Measurements from ENCODE around the gene CCDC122. TPM values are rescaled to one million over a fixed set of nuclear protein-coding genes. Genes with fewer than 3 reads are reported as not detected.

Gene CCDC122
- polyA plus RNA-seq, 2 of the 4 experiments (the other 2 are of a cell fraction), result 2.6 to 4.3 TPM

GRCh38 chr13:43883631-43884030 is 4.1 kb upstream of the CCDC122 start:
- POLR2A ChIA-PET, result no interaction called here

GRCh38 chr13:43881580-43881979 is 2.0 kb upstream of the CCDC122 start:
- CTCF ChIA-PET, result interaction anchor here (0.6 to 0.7 kb wide), 2 partner anchors 1286 to 1293 kb away, joined by 3 read pairs; no protein-coding TSS in a partner anchor
- no peak overlapping the region for H3K27ac ChIP-seq
- no peak for DNase-seq (ENCODE audit: low read depth in 1 of 2, low spot score in 1 of 2)
- H3K4me1 ChIP-seq, result peaks cover 11% of the 10 kb centered on the region; the same call in 2 of the 3 replicates
- ATAC-seq, result no peak
- no peaks in the 10 kb centered on the region for H3K9me3 ChIP-seq
- H3K4me2 ChIP-seq, result no peak overlapping the region
- POLR2A ChIA-PET, result no interaction called here
- FAIRE-seq, result no peak
- H3K4me3 ChIP-seq, result no peak overlapping the region
- TF ChIP-seq, protein P1, sequence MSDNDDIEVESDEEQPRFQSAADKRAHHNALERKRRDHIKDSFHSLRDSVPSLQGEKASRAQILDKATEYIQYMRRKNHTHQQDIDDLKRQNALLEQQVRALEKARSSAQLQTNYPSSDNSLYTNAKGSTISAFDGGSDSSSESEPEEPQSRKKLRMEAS (IDR thresholded peaks at IDR 0.05), result no peak
- TF ChIP-seq MAFK (IDR thresholded peaks at IDR 0.05; ENCODE audit: partially characterized antibody) (peak; percentile 65), TP53 (CRISPR knock-in tag; IDR thresholded peaks at IDR 0.05) (no peak)

More at GRCh38 chr13:43883631-43884030, 4.1 kb upstream of the CCDC122 start:
- Histone ChIP-seq H3K4me1 (no peaks in the 10 kb centered on the region; the same call in 2 of the 3 replicates), H3K4me3 (no peak overlapping the region), H3K4me2 (no peak overlapping the region), H3K9me3 (no peaks in the 10 kb centered on the region), H3K27ac (no peak overlapping the region)
- 88% methylated on average over 3 of the region's 3 CpGs for WGBS (ENCODE audit: missing lambda C conversion rate)
- TF ChIP-seq, protein P2, sequence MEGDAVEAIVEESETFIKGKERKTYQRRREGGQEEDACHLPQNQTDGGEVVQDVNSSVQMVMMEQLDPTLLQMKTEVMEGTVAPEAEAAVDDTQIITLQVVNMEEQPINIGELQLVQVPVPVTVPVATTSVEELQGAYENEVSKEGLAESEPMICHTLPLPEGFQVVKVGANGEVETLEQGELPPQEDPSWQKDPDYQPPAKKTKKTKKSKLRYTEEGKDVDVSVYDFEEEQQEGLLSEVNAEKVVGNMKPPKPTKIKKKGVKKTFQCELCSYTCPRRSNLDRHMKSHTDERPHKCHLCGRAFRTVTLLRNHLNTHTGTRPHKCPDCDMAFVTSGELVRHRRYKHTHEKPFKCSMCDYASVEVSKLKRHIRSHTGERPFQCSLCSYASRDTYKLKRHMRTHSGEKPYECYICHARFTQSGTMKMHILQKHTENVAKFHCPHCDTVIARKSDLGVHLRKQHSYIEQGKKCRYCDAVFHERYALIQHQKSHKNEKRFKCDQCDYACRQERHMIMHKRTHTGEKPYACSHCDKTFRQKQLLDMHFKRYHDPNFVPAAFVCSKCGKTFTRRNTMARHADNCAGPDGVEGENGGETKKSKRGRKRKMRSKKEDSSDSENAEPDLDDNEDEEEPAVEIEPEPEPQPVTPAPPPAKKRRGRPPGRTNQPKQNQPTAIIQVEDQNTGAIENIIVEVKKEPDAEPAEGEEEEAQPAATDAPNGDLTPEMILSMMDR (IDR thresholded peaks at IDR 0.05), result no peak
- no peak for TF ChIP-seq JUN (IDR thresholded peaks at IDR 0.05)
- TF ChIP-seq, protein P3, sequence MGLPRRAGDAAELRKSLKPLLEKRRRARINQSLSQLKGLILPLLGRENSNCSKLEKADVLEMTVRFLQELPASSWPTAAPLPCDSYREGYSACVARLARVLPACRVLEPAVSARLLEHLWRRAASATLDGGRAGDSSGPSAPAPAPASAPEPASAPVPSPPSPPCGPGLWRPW (IDR thresholded peaks at IDR 0.05), result no peak
- no peak for TF ChIP-seq CBX2 (IDR thresholded peaks at IDR 0.05; ENCODE audit: borderline replicate concordance, low read depth)
- no peak for TF ChIP-seq GATA3 (IDR thresholded peaks at IDR 0.05; ENCODE audit: borderline replicate concordance)
- TF ChIP-seq POLR2AphosphoS2 (conservative IDR thresholded peaks at IDR 0.05; ENCODE audit: low read length), result no peak
- no peak for TF ChIP-seq ESRRA (IDR thresholded peaks at IDR 0.05; ENCODE audit: borderline replicate concordance, low read length)
- TF ChIP-seq ZNF302 (CRISPR knock-in tag; IDR thresholded peaks at IDR 0.05), result no peak
- TF ChIP-seq, protein P4, sequence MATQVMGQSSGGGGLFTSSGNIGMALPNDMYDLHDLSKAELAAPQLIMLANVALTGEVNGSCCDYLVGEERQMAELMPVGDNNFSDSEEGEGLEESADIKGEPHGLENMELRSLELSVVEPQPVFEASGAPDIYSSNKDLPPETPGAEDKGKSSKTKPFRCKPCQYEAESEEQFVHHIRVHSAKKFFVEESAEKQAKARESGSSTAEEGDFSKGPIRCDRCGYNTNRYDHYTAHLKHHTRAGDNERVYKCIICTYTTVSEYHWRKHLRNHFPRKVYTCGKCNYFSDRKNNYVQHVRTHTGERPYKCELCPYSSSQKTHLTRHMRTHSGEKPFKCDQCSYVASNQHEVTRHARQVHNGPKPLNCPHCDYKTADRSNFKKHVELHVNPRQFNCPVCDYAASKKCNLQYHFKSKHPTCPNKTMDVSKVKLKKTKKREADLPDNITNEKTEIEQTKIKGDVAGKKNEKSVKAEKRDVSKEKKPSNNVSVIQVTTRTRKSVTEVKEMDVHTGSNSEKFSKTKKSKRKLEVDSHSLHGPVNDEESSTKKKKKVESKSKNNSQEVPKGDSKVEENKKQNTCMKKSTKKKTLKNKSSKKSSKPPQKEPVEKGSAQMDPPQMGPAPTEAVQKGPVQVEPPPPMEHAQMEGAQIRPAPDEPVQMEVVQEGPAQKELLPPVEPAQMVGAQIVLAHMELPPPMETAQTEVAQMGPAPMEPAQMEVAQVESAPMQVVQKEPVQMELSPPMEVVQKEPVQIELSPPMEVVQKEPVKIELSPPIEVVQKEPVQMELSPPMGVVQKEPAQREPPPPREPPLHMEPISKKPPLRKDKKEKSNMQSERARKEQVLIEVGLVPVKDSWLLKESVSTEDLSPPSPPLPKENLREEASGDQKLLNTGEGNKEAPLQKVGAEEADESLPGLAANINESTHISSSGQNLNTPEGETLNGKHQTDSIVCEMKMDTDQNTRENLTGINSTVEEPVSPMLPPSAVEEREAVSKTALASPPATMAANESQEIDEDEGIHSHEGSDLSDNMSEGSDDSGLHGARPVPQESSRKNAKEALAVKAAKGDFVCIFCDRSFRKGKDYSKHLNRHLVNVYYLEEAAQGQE (IDR thresholded peaks at IDR 0.05), result no peak
- no peak for TF ChIP-seq POLR2A (IDR thresholded peaks at IDR 0.05; ENCODE audit: low read length)
- TF ChIP-seq KDM1A (IDR thresholded peaks at IDR 0.05; ENCODE audit: low read depth), result no peak
- TF ChIP-seq NR3C1 (IDR thresholded peaks at IDR 0.05), result no peak
- TF ChIP-seq, protein P5, sequence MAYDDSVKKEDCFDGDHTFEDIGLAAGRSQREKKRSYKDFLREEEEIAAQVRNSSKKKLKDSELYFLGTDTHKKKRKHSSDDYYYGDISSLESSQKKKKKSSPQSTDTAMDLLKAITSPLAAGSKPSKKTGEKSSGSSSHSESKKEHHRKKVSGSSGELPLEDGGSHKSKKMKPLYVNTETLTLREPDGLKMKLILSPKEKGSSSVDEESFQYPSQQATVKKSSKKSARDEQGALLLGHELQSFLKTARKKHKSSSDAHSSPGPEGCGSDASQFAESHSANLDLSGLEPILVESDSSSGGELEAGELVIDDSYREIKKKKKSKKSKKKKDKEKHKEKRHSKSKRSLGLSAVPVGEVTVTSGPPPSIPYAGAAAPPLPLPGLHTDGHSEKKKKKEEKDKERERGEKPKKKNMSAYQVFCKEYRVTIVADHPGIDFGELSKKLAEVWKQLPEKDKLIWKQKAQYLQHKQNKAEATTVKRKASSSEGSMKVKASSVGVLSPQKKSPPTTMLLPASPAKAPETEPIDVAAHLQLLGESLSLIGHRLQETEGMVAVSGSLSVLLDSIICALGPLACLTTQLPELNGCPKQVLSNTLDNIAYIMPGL (CRISPR knock-in tag; IDR thresholded peaks at IDR 0.05; ENCODE audit: borderline replicate concordance), result no peak
- no peak for TF ChIP-seq ZC3H11A (IDR thresholded peaks at IDR 0.05)
- TF ChIP-seq FOSL2 (IDR thresholded peaks at IDR 0.05), result no peak
- no peak for TF ChIP-seq FOSL2 (CRISPR knock-in tag; IDR thresholded peaks at IDR 0.05)
- no peak for TF ChIP-seq ATOH8 (CRISPR knock-in tag; IDR thresholded peaks at IDR 0.05; ENCODE audit: low read depth)
- no peak for ATAC-seq
- DNase-seq (ENCODE audit: low read depth in 1 of 2, low spot score in 1 of 2), result no peak
- CTCF ChIA-PET, result no interaction called here
- FAIRE-seq, result no peak

All from A549 (cell line).